GM10248 (cell line): ENCODE data around the gene FAM174C.

ENCODE experiments used
- CTCF ChIA-PET: fragments of 300-600 bp; sonication (Branson Sonifier 250); formaldehyde crosslinking; extraction: SDS; loops from one replicate; lab custom pipeline; 2021; ENCODE audit warnings: antibody characterized with exemption; lab: Yijun Ruan, JAX
- POLR2A ChIA-PET: fragments of 350-650 bp; sonication (Branson Sonifier 250); formaldehyde crosslinking; extraction: SDS; loops from one replicate; lab custom pipeline; 2020; ENCODE audit warnings: antibody characterized with exemption; lab: Yijun Ruan, JAX
- DNase-seq: peaks from one replicate; pipeline ENCODE4 v3.0.0; 2012; ENCODE audit errors: extremely low spot score
- TF ChIP-seq, protein P1 (sequence below): IDR thresholded peaks from 2 replicates; pipeline ENCODE4 v1.5.1; 2012; ENCODE audit warnings: mild to moderate bottlenecking, low read depth; ENCODE audit errors: extremely low read depth, missing control alignments, control extremely low read depth

FAM174C gene

DNA sequence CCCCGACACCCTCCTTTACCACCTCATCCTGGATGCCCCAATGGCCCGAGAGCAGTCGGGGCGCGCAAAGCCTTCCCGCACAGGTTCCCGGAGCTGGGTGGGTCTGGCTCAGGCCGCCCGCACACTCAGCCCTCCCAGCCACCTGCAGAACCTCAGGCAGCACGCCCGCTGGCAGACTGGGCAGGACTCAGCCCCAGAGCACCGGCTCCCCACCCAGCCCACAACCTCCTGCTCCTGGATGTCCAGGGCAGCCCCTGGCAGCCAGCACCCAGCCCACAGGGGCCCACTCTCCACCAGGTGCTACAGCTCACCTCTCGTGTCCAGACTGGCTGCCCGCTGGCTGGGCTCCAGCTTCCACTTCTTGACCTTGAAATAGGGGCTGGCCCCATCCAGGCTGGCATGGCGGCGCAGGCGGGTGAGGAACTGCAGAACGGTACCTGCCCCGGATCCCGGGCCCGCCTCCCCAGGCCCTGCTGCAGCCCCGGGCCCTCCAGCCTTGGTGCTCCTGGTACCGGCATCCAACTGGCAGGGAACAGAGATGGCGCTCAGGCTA lies 42.1 kb upstream of the FAM174C start:
- TF ChIP-seq, protein P1, sequence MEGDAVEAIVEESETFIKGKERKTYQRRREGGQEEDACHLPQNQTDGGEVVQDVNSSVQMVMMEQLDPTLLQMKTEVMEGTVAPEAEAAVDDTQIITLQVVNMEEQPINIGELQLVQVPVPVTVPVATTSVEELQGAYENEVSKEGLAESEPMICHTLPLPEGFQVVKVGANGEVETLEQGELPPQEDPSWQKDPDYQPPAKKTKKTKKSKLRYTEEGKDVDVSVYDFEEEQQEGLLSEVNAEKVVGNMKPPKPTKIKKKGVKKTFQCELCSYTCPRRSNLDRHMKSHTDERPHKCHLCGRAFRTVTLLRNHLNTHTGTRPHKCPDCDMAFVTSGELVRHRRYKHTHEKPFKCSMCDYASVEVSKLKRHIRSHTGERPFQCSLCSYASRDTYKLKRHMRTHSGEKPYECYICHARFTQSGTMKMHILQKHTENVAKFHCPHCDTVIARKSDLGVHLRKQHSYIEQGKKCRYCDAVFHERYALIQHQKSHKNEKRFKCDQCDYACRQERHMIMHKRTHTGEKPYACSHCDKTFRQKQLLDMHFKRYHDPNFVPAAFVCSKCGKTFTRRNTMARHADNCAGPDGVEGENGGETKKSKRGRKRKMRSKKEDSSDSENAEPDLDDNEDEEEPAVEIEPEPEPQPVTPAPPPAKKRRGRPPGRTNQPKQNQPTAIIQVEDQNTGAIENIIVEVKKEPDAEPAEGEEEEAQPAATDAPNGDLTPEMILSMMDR, result no peak
- ChIA-PET POLR2A (no interaction called here), CTCF (interaction anchor here (1.5 to 1.9 kb wide), 3 partner anchors 10 to 120 kb away, joined by 5 read pairs; no protein-coding TSS in a partner anchor)
- no peak for DNase-seq

- POLR2A ChIA-PET, result no interaction called here
- TF ChIP-seq, protein P1, result no peak
- CTCF ChIA-PET, result interaction anchor here (1.5 to 1.9 kb wide), 2 partner anchors 10 to 121 kb away, joined by 5 to 9 read pairs; no protein-coding TSS in a partner anchor
Observed at GRCh38 chr19:1234051-1234954, 41.0 kb upstream of the FAM174C start.

DNA sequence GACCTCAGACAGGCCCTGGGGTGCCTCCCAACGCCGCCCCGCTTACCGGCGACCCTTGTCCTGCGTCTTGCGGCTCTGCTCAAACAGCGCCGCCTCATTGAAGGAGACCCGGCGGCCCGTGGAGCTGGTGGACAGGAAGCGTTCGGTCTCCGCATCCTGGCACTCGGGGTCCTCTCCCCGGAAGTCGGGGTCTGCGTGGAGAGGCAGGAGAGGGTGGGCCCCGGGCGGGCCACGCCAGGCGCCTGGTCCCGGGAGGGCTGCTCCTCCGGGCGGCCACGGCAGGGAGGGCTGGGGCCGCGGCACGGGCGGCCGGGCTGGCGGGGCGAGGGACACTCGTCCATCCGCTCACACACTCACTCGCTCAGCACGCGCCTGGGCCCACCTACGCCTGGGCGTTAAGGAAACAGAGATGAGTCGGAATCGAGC lies 40.4 kb upstream of the FAM174C start:
- ChIA-PET POLR2A (no interaction called here), CTCF (interaction anchor here (1.9 kb wide), 1 partner anchor 10 kb away, joined by 9 read pairs; no protein-coding TSS in a partner anchor)
- TF ChIP-seq, protein P1, result no peak
- DNase-seq, result no peak

More at GRCh38 chr19:1234051-1234954, 41.0 kb upstream of the FAM174C start:
- DNase-seq, result no peak

- ChIA-PET POLR2A (interaction anchor here (0.5 kb wide), 1 partner anchor 20 kb away, joined by 3 read pairs; no protein-coding TSS in a partner anchor), CTCF (interaction anchor here (1.9 kb wide), 1 partner anchor 9 kb away, joined by 9 read pairs; no protein-coding TSS in a partner anchor)
- DNase-seq, result no peak
- TF ChIP-seq, protein P1, result no peak
Observed at GRCh38 chr19:1235625-1236538, 39.4 kb upstream of the FAM174C start.

DNA sequence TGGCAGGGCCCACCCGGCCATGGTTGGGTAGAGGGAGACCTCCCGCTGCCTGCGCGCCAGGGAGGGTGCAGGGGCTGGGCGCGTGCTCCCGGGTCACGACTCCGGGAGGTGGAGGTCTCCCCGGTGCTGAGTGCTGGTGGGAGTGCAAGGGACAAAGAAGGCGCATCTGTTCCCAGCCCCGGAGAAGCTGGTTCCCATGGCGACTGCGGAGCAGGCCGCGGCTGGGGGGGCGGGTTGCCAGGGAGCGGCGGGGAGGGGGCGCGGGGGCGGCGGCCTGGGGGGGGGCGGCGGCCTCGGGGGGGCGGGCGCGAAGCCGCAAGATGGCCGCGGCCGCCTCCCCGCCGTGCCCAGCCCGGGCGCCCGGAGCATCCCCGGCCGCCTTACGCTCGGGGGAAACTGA lies 38.8 kb upstream of the FAM174C start:
- ChIA-PET CTCF (no interaction called here), POLR2A (no interaction called here)
- TF ChIP-seq, protein P1, result no peak
- no peak for DNase-seq
